Activated T-cell treated with anti-CD3 and anti-CD28 coated beads for 48 hours (primary cell): Measurements from ENCODE around the gene IGFL3.

Experiments used
- DNase-seq: peaks from one replicate; pipeline ENCODE4 v3.0.0-alpha.2; 2020; ENCODE audit warnings: low read depth

Gene IGFL3

GRCh38 chr19:46076951-46077814, 47.3 kb downstream of the IGFL3 start:
- peak; percentile 41 for DNase-seq

GRCh38 chr19:46076031-46076880, 48.2 kb downstream of the IGFL3 start:
- no peak for DNase-seq

- no peak for DNase-seq
Observed at GRCh38 chr19:46073268-46073922, 51.1 kb downstream of the IGFL3 start.
